ENCODE data around the gene MYT1. TPM values are rescaled to one million over a fixed set of nuclear protein-coding genes. Genes with fewer than 3 reads are reported as not detected.

Gene MYT1
- total RNA-seq, 1 experiment from 2014 or later, result 0.22 TPM

DNA sequence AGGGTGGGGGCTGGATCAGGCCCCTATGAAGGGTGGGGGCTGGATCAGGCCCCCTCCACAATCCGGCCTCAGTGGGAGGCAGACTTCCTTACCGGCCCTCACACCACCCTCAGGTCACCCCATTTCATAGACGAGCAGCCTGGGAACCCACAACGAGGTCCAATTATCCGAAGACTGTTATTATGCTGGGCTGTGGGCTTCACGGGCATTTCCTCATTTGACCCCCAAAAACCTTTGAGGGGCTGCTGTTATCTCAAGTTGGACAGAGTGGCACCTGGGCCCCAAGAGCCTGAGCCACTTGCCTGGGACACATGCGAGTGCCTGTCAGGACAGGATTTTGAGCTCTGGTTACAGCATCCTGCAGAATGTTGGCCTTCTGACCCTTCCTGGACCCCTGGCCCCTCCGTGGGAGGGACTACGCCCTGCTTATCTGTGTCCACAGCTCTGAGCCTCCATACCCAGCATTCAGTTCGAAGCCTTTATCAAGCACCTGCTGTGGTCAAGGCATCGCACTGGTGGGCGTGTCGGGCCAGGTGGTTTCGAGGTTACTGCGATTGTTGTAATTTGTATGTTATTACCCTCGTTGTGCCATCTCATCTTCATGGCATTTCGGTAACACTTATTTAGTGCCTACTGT, 56.8 kb downstream of the MYT1 start:
- no peaks in the 10 kb centered on the region for H3K9me2 ChIP-seq (replicated peaks; ENCODE audit: low read length)
- no peaks in the 10 kb centered on the region for H3K9me3 ChIP-seq (ENCODE audit: low read length)
- no peak overlapping the region for H3K9ac ChIP-seq (ENCODE audit: low read length)
- intact Hi-C loops (cut with micrococcal nuclease), result no loop called here
- H3K27ac ChIP-seq (ENCODE audit: low read length), result no peak overlapping the region
- ChIA-PET CTCF (no interaction called here), POLR2A (ENCODE audit: unreplicated experiment) (no interaction called here)
- no TSS peak for BruUV-seq (replicated peaks)
- peaks cover 15% of the 10 kb centered on the region; the same call in 1 of the 2 replicates for H3K27me3 ChIP-seq (ENCODE audit: low read length)
- H3K4me2 ChIP-seq (ENCODE audit: low read length), result no peak overlapping the region
- H4K20me1 ChIP-seq (ENCODE audit: low read length), result no peaks in the 10 kb centered on the region
- H3K4me3 ChIP-seq (ENCODE audit: low read length), result no peak overlapping the region
- H3K36me3 ChIP-seq (ENCODE audit: low read depth, low read length), result no peaks in the 10 kb centered on the region
- no peak for DNase-seq
- no peak for TF ChIP-seq EZH2 (IDR thresholded peaks at IDR 0.05; ENCODE audit: low read length, unreplicated experiment)
- TF ChIP-seq EZH2phosphoT487 (IDR thresholded peaks at IDR 0.05; ENCODE audit: borderline replicate concordance, low read length), result no peak
- TF ChIP-seq, protein P1, sequence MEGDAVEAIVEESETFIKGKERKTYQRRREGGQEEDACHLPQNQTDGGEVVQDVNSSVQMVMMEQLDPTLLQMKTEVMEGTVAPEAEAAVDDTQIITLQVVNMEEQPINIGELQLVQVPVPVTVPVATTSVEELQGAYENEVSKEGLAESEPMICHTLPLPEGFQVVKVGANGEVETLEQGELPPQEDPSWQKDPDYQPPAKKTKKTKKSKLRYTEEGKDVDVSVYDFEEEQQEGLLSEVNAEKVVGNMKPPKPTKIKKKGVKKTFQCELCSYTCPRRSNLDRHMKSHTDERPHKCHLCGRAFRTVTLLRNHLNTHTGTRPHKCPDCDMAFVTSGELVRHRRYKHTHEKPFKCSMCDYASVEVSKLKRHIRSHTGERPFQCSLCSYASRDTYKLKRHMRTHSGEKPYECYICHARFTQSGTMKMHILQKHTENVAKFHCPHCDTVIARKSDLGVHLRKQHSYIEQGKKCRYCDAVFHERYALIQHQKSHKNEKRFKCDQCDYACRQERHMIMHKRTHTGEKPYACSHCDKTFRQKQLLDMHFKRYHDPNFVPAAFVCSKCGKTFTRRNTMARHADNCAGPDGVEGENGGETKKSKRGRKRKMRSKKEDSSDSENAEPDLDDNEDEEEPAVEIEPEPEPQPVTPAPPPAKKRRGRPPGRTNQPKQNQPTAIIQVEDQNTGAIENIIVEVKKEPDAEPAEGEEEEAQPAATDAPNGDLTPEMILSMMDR (conservative IDR thresholded peaks at IDR 0.05; ENCODE audit: low read depth, low read length), result no peak
- no peaks in the 10 kb centered on the region for H3F3A ChIP-seq (ENCODE audit: low read length, unreplicated experiment)
- no peaks in the 10 kb centered on the region for H3K79me2 ChIP-seq (ENCODE audit: low read length)
- H2AFZ ChIP-seq (ENCODE audit: low read length), result no peak overlapping the region
- no peak for ATAC-seq
- no peaks in the 10 kb centered on the region for H3K4me1 ChIP-seq (ENCODE audit: insufficient read depth, low read length)

DNA sequence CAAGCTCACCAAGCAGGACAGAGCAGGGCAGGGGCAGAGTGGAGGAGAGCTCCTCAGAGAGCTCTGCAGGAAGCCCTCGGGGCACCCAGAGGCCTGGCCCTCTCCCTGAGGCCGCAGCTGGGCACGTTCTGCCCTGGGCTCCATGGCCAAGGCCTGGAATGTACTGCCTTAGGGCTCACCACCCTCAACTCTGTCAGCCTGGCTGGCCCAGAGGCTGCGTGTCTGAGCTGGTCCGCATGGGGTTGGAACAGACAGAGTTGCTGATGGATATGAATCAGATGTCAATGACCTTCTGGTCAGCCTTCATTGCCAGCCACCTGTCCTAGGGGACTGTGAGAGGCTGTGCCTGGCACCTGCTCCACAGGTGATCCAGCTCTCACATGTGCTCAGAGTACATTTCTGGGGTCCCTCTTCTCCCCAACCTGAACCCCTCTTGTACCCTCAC, 58.1 kb downstream of the MYT1 start:
- peak; percentile 28 for DNase-seq
- H3K9ac ChIP-seq (ENCODE audit: low read length), result no peak overlapping the region
- no peak overlapping the region for H3K4me2 ChIP-seq (ENCODE audit: low read length)
- H3K27me3 ChIP-seq (ENCODE audit: low read length), result peaks cover 22% of the 10 kb centered on the region
- H3K79me2 ChIP-seq (ENCODE audit: low read length), result no peaks in the 10 kb centered on the region
- TF ChIP-seq, protein P1 (conservative IDR thresholded peaks at IDR 0.05; ENCODE audit: low read depth, low read length), result no peak
- TF ChIP-seq EZH2 (IDR thresholded peaks at IDR 0.05; ENCODE audit: low read length, unreplicated experiment) (no peak), EZH2phosphoT487 (IDR thresholded peaks at IDR 0.05; ENCODE audit: borderline replicate concordance, low read length) (no peak)
- H4K20me1 ChIP-seq (ENCODE audit: low read length), result no peaks in the 10 kb centered on the region
- intact Hi-C loops (cut with micrococcal nuclease), result no loop called here
- H3K9me3 ChIP-seq (ENCODE audit: low read length), result no peaks in the 10 kb centered on the region
- POLR2A ChIA-PET (ENCODE audit: unreplicated experiment), result no interaction called here
- H3K4me1 ChIP-seq (ENCODE audit: insufficient read depth, low read length), result no peaks in the 10 kb centered on the region
- BruUV-seq (replicated peaks), result no TSS peak
- no peaks in the 10 kb centered on the region for H3K36me3 ChIP-seq (ENCODE audit: low read depth, low read length)
- CTCF ChIA-PET, result no interaction called here
- ATAC-seq, result peak; percentile 34
- H3K9me2 ChIP-seq (replicated peaks; ENCODE audit: low read length), result no peaks in the 10 kb centered on the region
- no peak overlapping the region for H3K4me3 ChIP-seq (ENCODE audit: low read length)
- no peaks in the 10 kb centered on the region for H3F3A ChIP-seq (ENCODE audit: low read length, unreplicated experiment)
- no peak overlapping the region for H3K27ac ChIP-seq (ENCODE audit: low read length)
- H2AFZ ChIP-seq (ENCODE audit: low read length), result no peak overlapping the region

DNA sequence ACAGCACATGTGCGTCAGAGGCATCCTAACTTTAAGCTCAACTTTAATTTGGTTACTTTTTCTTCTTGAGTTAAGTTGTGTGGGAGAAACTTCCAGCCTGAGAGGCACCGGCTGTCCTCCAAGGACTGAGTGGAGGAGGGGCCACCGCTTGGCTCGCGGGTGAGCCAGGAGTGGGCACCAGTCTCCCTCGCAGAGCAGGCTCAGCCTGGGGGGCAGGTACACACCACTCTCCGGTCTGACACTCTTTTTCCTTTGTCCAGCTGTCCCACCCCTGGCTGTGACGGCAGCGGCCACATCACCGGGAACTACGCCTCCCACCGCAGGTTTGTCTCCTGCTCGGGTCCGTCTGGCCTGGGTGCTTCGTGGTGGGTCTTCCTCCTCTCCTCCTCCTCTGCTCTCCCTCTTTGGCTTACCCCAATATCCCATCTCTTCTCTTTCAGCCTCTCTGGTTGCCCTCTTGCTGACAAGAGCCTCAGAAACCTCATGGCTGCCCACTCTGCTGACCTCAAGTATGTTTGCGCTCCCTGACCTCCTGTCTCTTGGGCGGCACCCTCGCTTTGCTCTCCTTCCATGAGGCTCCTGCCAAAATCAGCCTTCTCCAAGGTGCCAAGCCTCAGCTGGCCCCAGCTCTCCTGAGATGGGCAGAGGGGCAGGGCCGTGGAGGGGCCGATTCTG, 58.7 kb downstream of the MYT1 start:
- no peak overlapping the region for H2AFZ ChIP-seq (ENCODE audit: low read length)
- TF ChIP-seq EZH2phosphoT487 (IDR thresholded peaks at IDR 0.05; ENCODE audit: borderline replicate concordance, low read length), result no peak
- no peak for TF ChIP-seq EZH2 (IDR thresholded peaks at IDR 0.05; ENCODE audit: low read length, unreplicated experiment)
- TF ChIP-seq, protein P1 (conservative IDR thresholded peaks at IDR 0.05; ENCODE audit: low read depth, low read length), result no peak
- H3K36me3 ChIP-seq (ENCODE audit: low read depth, low read length), result no peaks in the 10 kb centered on the region
- H3K79me2 ChIP-seq (ENCODE audit: low read length), result no peaks in the 10 kb centered on the region
- ChIA-PET CTCF (no interaction called here), POLR2A (ENCODE audit: unreplicated experiment) (no interaction called here)
- ATAC-seq, result no peak
- H3K27me3 ChIP-seq (ENCODE audit: low read length), result peaks cover 28% of the 10 kb centered on the region
- no peaks in the 10 kb centered on the region for H4K20me1 ChIP-seq (ENCODE audit: low read length)
- H3K4me2 ChIP-seq (ENCODE audit: low read length), result no peak overlapping the region
- DNase-seq, result no peak
- no TSS peak for BruUV-seq (replicated peaks)
- no peaks in the 10 kb centered on the region for H3F3A ChIP-seq (ENCODE audit: low read length, unreplicated experiment)
- no peaks in the 10 kb centered on the region for H3K9me2 ChIP-seq (replicated peaks; ENCODE audit: low read length)
- H3K9ac ChIP-seq (ENCODE audit: low read length), result no peak overlapping the region
- no peak overlapping the region for H3K27ac ChIP-seq (ENCODE audit: low read length)
- H3K4me3 ChIP-seq (ENCODE audit: low read length), result no peak overlapping the region
- intact Hi-C loops (cut with micrococcal nuclease), result no loop called here
- H3K9me3 ChIP-seq (ENCODE audit: low read length), result no peaks in the 10 kb centered on the region
- no peaks in the 10 kb centered on the region for H3K4me1 ChIP-seq (ENCODE audit: insufficient read depth, low read length)

Data from PC-3 (cell line).